Caco-2 (cell line): ENCODE results near the gene USP46. TPM values are rescaled to one million over a fixed set of nuclear protein-coding genes. Genes with fewer than 3 reads are reported as not detected.

ENCODE experiments used
- BruUV-seq: library from RNA; stranded (reverse); fragments of 400-500 nt; replicated peaks from 2 replicates; lab custom pipeline; 2021; lab: Mats Ljungman, UMichigan
- CTCF ChIA-PET: fragments of 300-600 bp; sonication (Branson Sonifier 250); formaldehyde crosslinking; loops from one replicate; lab custom pipeline; 2022; ENCODE audit warnings: antibody characterized with exemption; lab: Charles Lee
- POLR2A ChIA-PET: fragments of 300-600 bp; sonication (Branson Sonifier 250); formaldehyde crosslinking; loops from one replicate; lab custom pipeline; 2022; ENCODE audit warnings: antibody characterized with exemption; lab: Charles Lee
- DNase-seq, 2 experiments: peaks; one replicate each; pipeline versions ENCODE4 v3.0.0 to v3.0.0-alpha.2; 2020 to 2022
- H3K27me3 ChIP-seq: replicated peaks from 2 replicates; pipeline ENCODE4 v1.6.0; 2011; ENCODE audit warnings: low read length; ENCODE audit not compliant: control insufficient read depth, insufficient read depth
- H3K36me3 ChIP-seq: 2 replicates; pipeline ENCODE4 v1.5.1; 2011; ENCODE audit warnings: low read length; ENCODE audit not compliant: control insufficient read depth, insufficient read depth
- H3K4me1 ChIP-seq: fragments of 250-450 bp; sonication (Bioruptor Pico); 2 replicates; pipeline ENCODE4 v1.5.1; 2020; ENCODE audit warnings: mild to moderate bottlenecking
- H3K4me3 ChIP-seq: 2 replicates; pipeline ENCODE4 v1.5.1; 2011; ENCODE audit warnings: low read depth, mild to moderate bottlenecking, control low read depth, low read length
- H3K9me3 ChIP-seq: fragments of 250-450 bp; sonication (Bioruptor Pico); 2 replicates; pipeline ENCODE4 v1.5.1; 2020; ENCODE audit warnings: mild to moderate bottlenecking, moderate library complexity
- H3K27ac Mint-ChIP-seq: one replicate; pipeline ENCODE4 v1.8.0; 2022; ENCODE audit warnings: mixed read lengths; ENCODE audit not compliant: unreplicated experiment
- H3K27me3 Mint-ChIP-seq: one replicate; pipeline ENCODE4 v1.8.0; 2022; ENCODE audit warnings: mixed read lengths; ENCODE audit not compliant: insufficient read depth, unreplicated experiment
- H3K36me3 Mint-ChIP-seq: one replicate; pipeline ENCODE4 v1.8.0; 2022; ENCODE audit warnings: mild to moderate bottlenecking, mixed read lengths; ENCODE audit not compliant: insufficient read depth, unreplicated experiment
- H3K4me1 Mint-ChIP-seq: one replicate; pipeline ENCODE4 v1.8.0; 2022; ENCODE audit warnings: low read depth, mixed read lengths; ENCODE audit not compliant: unreplicated experiment
- H3K4me3 Mint-ChIP-seq: one replicate; pipeline ENCODE4 v1.8.0; 2022; ENCODE audit warnings: mild to moderate bottlenecking, moderate library complexity, mixed read lengths; ENCODE audit not compliant: unreplicated experiment
- H3K9me3 Mint-ChIP-seq: one replicate; pipeline ENCODE4 v1.8.0; 2022; ENCODE audit warnings: mixed read lengths; ENCODE audit not compliant: unreplicated experiment
- intact Hi-C: fragments of 100-400 bp; cut with micrococcal nuclease; formaldehyde crosslinking; loops from one replicate; pipeline ENCODE4 v1.10.0; 2022; ENCODE audit not compliant: unreplicated experiment
- total RNA-seq: library from RNA; stranded (reverse); gene quantifications from 2 replicates; pipeline ENCODE4 v1.2.3, GENCODE V29; 2022
- TF ChIP-seq, protein P1 (sequence below), 2 experiments: fragments of 200-600 bp in 1 of 2; IDR thresholded peaks; 1 replicate in 1 of 2; 2 replicates in 1 of 2; pipeline versions ENCODE4 v1.5.1 to v1.8.0; 2011 to 2022; ENCODE audit warnings: antibody characterized with exemption in 1 of 2, control low read depth in 1 of 2, inconsistent platforms in 1 of 2, low read depth in 1 of 2, low read length in 1 of 2, mild to moderate bottlenecking in 1 of 2, moderate library complexity in 1 of 2; ENCODE audit not compliant: insufficient read depth in 1 of 2, severe bottlenecking in 1 of 2, unreplicated experiment in 1 of 2

Gene USP46
- total RNA-seq, 1 experiment from 2014 or later: 32.2 TPM

GRCh38 chr4:52638717-52639116, 20.4 kb downstream of the USP46 start:
- intact Hi-C loops: no loop called here
- CTCF ChIA-PET: interaction anchor here (0.5 kb wide), 1 partner anchor 1415 kb away, joined by 3 read pairs; no protein-coding TSS in a partner anchor
- peaks cover 13% of the 10 kb centered on the region for H3K9me3 Mint-ChIP-seq
- no peak overlapping the region for H3K4me3 Mint-ChIP-seq
- peaks cover 6% of the 10 kb centered on the region for H3K36me3 Mint-ChIP-seq
- H3K27me3 ChIP-seq: no peaks in the 10 kb centered on the region
- no peaks in the 10 kb centered on the region for H3K9me3 ChIP-seq
- POLR2A ChIA-PET: no interaction called here
- peaks cover 35% of the 10 kb centered on the region for H3K4me1 Mint-ChIP-seq
- no peak for DNase-seq
- TF ChIP-seq, protein P1, sequence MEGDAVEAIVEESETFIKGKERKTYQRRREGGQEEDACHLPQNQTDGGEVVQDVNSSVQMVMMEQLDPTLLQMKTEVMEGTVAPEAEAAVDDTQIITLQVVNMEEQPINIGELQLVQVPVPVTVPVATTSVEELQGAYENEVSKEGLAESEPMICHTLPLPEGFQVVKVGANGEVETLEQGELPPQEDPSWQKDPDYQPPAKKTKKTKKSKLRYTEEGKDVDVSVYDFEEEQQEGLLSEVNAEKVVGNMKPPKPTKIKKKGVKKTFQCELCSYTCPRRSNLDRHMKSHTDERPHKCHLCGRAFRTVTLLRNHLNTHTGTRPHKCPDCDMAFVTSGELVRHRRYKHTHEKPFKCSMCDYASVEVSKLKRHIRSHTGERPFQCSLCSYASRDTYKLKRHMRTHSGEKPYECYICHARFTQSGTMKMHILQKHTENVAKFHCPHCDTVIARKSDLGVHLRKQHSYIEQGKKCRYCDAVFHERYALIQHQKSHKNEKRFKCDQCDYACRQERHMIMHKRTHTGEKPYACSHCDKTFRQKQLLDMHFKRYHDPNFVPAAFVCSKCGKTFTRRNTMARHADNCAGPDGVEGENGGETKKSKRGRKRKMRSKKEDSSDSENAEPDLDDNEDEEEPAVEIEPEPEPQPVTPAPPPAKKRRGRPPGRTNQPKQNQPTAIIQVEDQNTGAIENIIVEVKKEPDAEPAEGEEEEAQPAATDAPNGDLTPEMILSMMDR (IDR thresholded peaks at IDR 0.05; ENCODE audit: insufficient read depth in 1 of 2, low read depth in 1 of 2, low read length in 1 of 2, severe bottlenecking in 1 of 2, unreplicated experiment in 1 of 2): no peak
- H3K4me1 ChIP-seq: peaks cover 6% of the 10 kb centered on the region
- no peak overlapping the region for H3K27ac Mint-ChIP-seq
- H3K27me3 Mint-ChIP-seq: no peaks in the 10 kb centered on the region
- H3K4me3 ChIP-seq: no peak overlapping the region
- no TSS peak for BruUV-seq
- no peaks in the 10 kb centered on the region for H3K36me3 ChIP-seq

DNA sequence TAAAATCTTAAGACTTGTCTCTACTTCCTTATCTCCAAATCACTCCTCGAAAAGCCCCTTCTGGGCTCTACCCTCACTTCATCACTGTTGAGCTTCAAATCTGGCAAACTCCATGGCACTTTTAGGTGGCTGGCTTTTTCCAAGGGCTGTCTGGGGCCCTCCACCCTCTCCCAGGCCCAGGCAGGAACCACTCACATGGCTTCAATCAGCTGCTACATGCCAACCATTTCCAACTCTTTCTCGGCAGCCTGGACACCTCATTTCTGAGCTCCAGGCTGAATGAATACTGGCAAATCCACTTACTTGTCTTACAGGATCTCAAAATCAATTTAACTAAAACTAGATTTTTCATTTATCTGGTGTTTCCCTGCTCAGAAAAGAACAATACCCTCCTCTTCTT, 22.0 kb downstream of the USP46 start:
- Mint-ChIP-seq H3K27ac (no peak overlapping the region), H3K36me3 (peaks cover 6% of the 10 kb centered on the region), H3K4me3 (no peak overlapping the region), H3K4me1 (peaks cover 23% of the 10 kb centered on the region), H3K9me3 (peaks cover 13% of the 10 kb centered on the region), H3K27me3 (no peaks in the 10 kb centered on the region)
- BruUV-seq: no TSS peak
- no peak for DNase-seq
- no peaks in the 10 kb centered on the region for H3K9me3 ChIP-seq
- intact Hi-C loops: no loop called here
- ChIA-PET POLR2A (no interaction called here), CTCF (no interaction called here)
- H3K36me3 ChIP-seq: no peaks in the 10 kb centered on the region
- H3K4me1 ChIP-seq: peaks cover 6% of the 10 kb centered on the region
- no peak overlapping the region for H3K4me3 ChIP-seq
- no peaks in the 10 kb centered on the region for H3K27me3 ChIP-seq
- TF ChIP-seq, protein P1 (IDR thresholded peaks at IDR 0.05; ENCODE audit: insufficient read depth in 1 of 2, low read depth in 1 of 2, low read length in 1 of 2, severe bottlenecking in 1 of 2, unreplicated experiment in 1 of 2): no peak

DNA sequence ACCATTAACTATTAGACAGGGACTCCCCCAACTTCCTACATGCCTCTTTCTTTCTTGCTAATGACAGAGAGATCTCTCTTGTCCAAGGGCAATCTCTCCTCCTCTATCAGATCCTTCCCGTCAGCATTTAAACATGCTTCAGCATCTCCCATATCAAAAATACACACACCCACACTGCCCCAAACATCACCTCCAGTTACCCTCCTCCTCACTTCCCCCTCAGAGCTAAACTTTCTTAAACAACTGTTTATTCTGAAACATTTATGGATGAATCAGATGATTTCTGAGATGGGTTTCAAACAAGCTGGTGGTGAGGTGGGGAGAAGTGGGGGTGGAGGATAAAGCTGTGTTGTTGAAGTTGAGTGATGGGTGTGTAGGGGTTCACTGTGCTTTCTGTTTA, 23.5 kb downstream of the USP46 start:
- H3K4me3 Mint-ChIP-seq: no peak overlapping the region
- no peaks in the 10 kb centered on the region for H3K27me3 Mint-ChIP-seq
- Histone ChIP-seq H3K4me3 (no peak overlapping the region), H3K4me1 (no peaks in the 10 kb centered on the region), H3K27me3 (no peaks in the 10 kb centered on the region), H3K9me3 (no peaks in the 10 kb centered on the region), H3K36me3 (no peaks in the 10 kb centered on the region)
- TF ChIP-seq, protein P1 (IDR thresholded peaks at IDR 0.05; ENCODE audit: insufficient read depth in 1 of 2, low read depth in 1 of 2, low read length in 1 of 2, severe bottlenecking in 1 of 2, unreplicated experiment in 1 of 2): no peak
- no TSS peak for BruUV-seq
- ChIA-PET CTCF (no interaction called here), POLR2A (no interaction called here)
- H3K9me3 Mint-ChIP-seq: peaks cover 13% of the 10 kb centered on the region
- no peak for DNase-seq
- intact Hi-C loops: no loop called here
- H3K36me3 Mint-ChIP-seq: peaks cover 6% of the 10 kb centered on the region
- peak overlapping the region; percentile 9 for H3K27ac Mint-ChIP-seq
- peaks cover 14% of the 10 kb centered on the region for H3K4me1 Mint-ChIP-seq
